GM21717 (cell line): ENCODE measurements around the gene PDGFB.

Experiments used
- ATAC-seq: cut with Tn5 transposase; IDR thresholded peaks from one replicate; pipeline ENCODE4 v1.9.1; 2021; ENCODE audit warnings: mild to moderate bottlenecking, moderate library complexity; ENCODE audit not compliant: unreplicated experiment

PDGFB gene

GRCh38 chr22:39240831-39241793 lies 3.7 kb downstream of the PDGFB start:
- ATAC-seq: no peak

- ATAC-seq: no peak
These were observed 5.0 kb downstream of the PDGFB start for GRCh38 chr22:39239561-39240423.

- ATAC-seq: no peak
These were observed 5.7 kb downstream of the PDGFB start for GRCh38 chr22:39238966-39239505.

GRCh38 chr22:39238561-39238960 lies 6.2 kb downstream of the PDGFB start:
- ATAC-seq: no peak

- no peak for ATAC-seq
These were observed 6.7 kb downstream of the PDGFB start for GRCh38 chr22:39238101-39238466.

GRCh38 chr22:39237318-39238100 lies 7.3 kb downstream of the PDGFB start:
- ATAC-seq: no peak

GRCh38 chr22:39236321-39237317 lies 8.2 kb downstream of the PDGFB start:
- no peak for ATAC-seq

- ATAC-seq: no peak
These were observed 9.7 kb downstream of the PDGFB start for GRCh38 chr22:39234867-39235687.

- no peak for ATAC-seq
These were observed 10.4 kb downstream of the PDGFB start for GRCh38 chr22:39234472-39234787.

GRCh38 chr22:39233710-39234471 lies 10.9 kb downstream of the PDGFB start:
- no peak for ATAC-seq

GRCh38 chr22:39232806-39233709 lies 11.7 kb downstream of the PDGFB start:
- ATAC-seq: no peak

- no peak for ATAC-seq
These were observed 12.5 kb downstream of the PDGFB start for GRCh38 chr22:39232246-39232645.

GRCh38 chr22:39231197-39231950 lies 13.4 kb downstream of the PDGFB start:
- ATAC-seq: no peak

GRCh38 chr22:39230261-39231196 lies 14.3 kb downstream of the PDGFB start:
- ATAC-seq: no peak

GRCh38 chr22:39229688-39230260 lies 15.0 kb downstream of the PDGFB start:
- ATAC-seq: no peak
